AG04450 (cell line): ENCODE data around the gene PPM1L. TPM values are rescaled to one million over a fixed set of nuclear protein-coding genes. Genes with fewer than 3 reads are reported as not detected.

Experiments
- CTCF ChIA-PET: fragments of 300-600, 350-600 bp; formaldehyde crosslinking; extraction: SDS; loops from one replicate; lab custom pipeline; 2022; ENCODE audit warnings: antibody characterized with exemption, inconsistent platforms; lab: Charles Lee
- POLR2A ChIA-PET: fragments of 350-600 bp; formaldehyde crosslinking; extraction: SDS; loops from one replicate; lab custom pipeline; 2021; ENCODE audit warnings: antibody characterized with exemption, inconsistent platforms; lab: Yijun Ruan, JAX
- DNase-seq: peaks from one replicate; pipeline ENCODE4 v3.0.0-alpha.2; 2011; ENCODE audit warnings: low read depth, low spot score
- H3K27ac ChIP-seq: one replicate; pipeline ENCODE4 v1.5.1; 2012; ENCODE audit warnings: low read depth, low read length, control low read depth
- H3K27me3 ChIP-seq: one replicate; pipeline ENCODE4 v1.6.0; 2012; ENCODE audit warnings: low read length; ENCODE audit not compliant: control insufficient read depth, insufficient read depth
- H3K4me3 ChIP-seq: 2 replicates; pipeline ENCODE4 v1.5.1; 2011; ENCODE audit warnings: mild to moderate bottlenecking, low read depth, low read length, control low read depth
- H3K9me3 ChIP-seq: 2 replicates; pipeline ENCODE4 v1.5.1; 2012; ENCODE audit warnings: low read length; ENCODE audit not compliant: control insufficient read depth, insufficient read depth
- polyA plus RNA-seq: library from polyadenylated mRNA; depleted of rRNA; stranded (reverse); fragments of >200 nt; gene quantifications from 2 replicates; pipeline ENCODE4 v1.2.3, GENCODE V29; 2011
- TF ChIP-seq, protein P1 (sequence below): IDR thresholded peaks from 2 replicates; pipeline ENCODE4 v1.5.1; 2011; ENCODE audit warnings: low read depth, low read length, control low read depth, inconsistent platforms

The PPM1L gene
- polyA plus RNA-seq, 1 experiment, result 0.33 TPM

DNA sequence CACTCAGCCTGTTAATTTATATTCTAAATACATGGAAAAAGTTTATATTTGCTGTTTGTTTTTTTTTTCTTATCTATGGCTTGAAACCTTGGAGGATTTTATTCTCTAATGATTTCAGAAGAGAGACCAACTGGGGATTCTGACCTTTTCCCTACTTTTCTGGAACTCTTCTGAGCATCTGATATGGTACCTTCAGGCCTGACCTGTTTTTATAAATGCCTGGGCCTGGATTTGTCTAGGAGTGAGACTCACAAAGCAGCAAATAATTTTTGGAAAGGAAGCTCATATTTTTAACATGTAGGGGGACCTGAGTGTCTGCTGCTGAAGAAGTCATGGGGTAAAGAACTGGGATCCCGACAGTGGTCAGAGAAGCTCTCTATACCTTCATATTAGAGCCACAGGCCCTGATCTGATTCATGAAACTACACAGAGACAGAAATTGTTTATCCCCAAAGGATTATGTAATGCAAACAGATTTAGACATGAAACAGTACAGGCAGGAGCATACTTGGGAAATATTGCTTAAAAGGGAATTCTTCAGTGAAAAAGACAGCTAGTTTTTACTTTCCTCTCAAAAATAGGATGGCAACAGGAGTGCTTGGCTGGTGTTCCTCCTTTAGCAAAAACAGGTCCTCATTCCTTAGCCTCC lies 15.9 kb downstream of the PPM1L start:
- no peak overlapping the region for H3K4me3 ChIP-seq
- DNase-seq, result no peak
- ChIA-PET CTCF (no interaction called here), POLR2A (no interaction called here)
- no peaks in the 10 kb centered on the region for H3K27me3 ChIP-seq
- no peaks in the 10 kb centered on the region for H3K9me3 ChIP-seq
- TF ChIP-seq, protein P1, sequence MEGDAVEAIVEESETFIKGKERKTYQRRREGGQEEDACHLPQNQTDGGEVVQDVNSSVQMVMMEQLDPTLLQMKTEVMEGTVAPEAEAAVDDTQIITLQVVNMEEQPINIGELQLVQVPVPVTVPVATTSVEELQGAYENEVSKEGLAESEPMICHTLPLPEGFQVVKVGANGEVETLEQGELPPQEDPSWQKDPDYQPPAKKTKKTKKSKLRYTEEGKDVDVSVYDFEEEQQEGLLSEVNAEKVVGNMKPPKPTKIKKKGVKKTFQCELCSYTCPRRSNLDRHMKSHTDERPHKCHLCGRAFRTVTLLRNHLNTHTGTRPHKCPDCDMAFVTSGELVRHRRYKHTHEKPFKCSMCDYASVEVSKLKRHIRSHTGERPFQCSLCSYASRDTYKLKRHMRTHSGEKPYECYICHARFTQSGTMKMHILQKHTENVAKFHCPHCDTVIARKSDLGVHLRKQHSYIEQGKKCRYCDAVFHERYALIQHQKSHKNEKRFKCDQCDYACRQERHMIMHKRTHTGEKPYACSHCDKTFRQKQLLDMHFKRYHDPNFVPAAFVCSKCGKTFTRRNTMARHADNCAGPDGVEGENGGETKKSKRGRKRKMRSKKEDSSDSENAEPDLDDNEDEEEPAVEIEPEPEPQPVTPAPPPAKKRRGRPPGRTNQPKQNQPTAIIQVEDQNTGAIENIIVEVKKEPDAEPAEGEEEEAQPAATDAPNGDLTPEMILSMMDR, result no peak
- no peak overlapping the region for H3K27ac ChIP-seq

DNA sequence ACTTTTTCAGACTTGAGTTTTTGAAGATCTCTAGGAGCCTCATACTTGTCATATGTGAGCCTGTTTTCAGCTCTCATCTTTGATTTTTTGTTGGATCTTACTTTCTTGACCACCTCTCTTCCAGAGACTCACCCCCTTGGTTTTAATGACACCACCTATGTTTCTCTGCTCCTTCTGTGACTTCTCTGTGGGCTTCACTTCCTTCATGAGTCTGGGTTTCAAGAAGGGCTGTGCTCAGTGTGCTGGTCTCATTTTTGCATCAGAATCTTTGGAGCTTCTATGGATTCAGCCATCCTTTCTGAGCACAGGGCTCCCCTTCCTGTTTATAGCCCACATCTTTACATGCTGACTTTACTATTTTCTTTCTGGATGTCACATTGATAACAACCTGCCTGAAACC lies 17.7 kb downstream of the PPM1L start:
- no peak for DNase-seq

DNA sequence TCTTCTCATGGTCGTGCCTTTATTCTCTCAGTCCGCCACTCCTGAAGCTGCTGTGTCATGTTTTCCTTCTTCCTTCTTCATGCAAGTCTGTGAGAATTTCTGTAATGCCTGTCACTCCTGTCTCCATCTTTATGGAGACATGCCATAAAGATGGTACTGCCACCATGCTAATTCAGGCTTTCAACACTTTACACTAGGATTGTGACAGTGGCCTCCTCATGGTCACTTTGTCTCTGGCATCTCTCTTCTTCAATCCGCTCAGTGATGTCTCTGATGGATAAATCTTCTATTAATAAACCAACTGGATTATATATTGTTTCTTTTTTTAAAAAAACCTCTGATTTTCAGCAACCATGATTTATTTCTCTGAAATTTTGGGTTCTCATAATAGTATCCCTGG lies 18.1 kb downstream of the PPM1L start:
- Histone ChIP-seq H3K27me3 (no peaks in the 10 kb centered on the region), H3K9me3 (no peaks in the 10 kb centered on the region), H3K27ac (no peak overlapping the region), H3K4me3 (no peak overlapping the region)
- TF ChIP-seq, protein P1, result no peak
- DNase-seq, result no peak
- ChIA-PET POLR2A (no interaction called here), CTCF (no interaction called here)

More for the DNA sequence above, 17.7 kb downstream of the PPM1L start:
- no peaks in the 10 kb centered on the region for H3K27me3 ChIP-seq
- no peaks in the 10 kb centered on the region for H3K9me3 ChIP-seq
- no peak overlapping the region for H3K27ac ChIP-seq
- ChIA-PET POLR2A (no interaction called here), CTCF (no interaction called here)
- TF ChIP-seq, protein P1, result no peak
- H3K4me3 ChIP-seq, result no peak overlapping the region

DNA sequence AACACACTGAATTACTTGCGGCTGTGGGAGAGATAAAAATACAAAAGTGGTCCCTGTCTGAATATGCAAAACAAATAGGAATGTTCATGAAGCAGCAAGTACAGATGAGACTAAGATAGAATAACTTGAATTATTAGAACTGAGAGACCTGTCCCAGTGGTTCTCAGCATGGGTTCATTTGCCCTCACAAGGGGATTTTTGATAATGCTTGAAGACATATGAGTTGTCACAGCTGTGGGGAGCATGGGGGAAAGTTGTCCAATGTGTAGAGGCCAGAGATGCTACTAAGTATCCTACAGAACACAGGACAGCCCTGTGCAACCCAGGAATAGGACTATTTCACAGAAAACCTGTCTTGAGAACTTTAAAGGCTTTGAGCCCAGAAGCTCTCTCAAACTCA lies 22.4 kb downstream of the PPM1L start:
- POLR2A ChIA-PET, result no interaction called here
- Histone ChIP-seq H3K9me3 (no peaks in the 10 kb centered on the region), H3K27ac (no peak overlapping the region), H3K4me3 (no peak overlapping the region), H3K27me3 (no peaks in the 10 kb centered on the region)
- DNase-seq, result no peak
- CTCF ChIA-PET, result no interaction called here
- TF ChIP-seq, protein P1, result no peak

DNA sequence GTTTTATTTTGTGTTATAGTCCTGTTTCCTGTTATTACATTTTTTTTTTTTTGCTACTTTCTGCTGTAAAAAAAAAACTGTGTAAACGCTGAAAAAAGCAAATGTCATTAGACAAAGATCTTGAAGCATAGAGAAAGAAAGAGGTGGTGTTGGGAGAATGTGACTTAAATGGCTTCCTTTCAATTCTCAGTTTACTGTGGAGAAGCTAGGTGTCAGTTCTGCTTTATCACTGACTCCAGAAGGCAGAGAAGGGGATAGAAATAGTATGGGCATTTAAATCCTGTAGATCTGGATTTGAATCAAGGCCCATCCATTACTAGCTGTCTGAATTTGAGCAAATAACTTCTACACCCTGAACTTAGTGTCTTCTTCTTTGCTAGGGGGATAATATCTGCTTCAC lies 23.0 kb downstream of the PPM1L start:
- POLR2A ChIA-PET, result no interaction called here
- Histone ChIP-seq H3K4me3 (no peak overlapping the region), H3K27ac (no peak overlapping the region), H3K9me3 (no peaks in the 10 kb centered on the region), H3K27me3 (no peaks in the 10 kb centered on the region)
- TF ChIP-seq, protein P1, result no peak
- no peak for DNase-seq
- CTCF ChIA-PET, result no interaction called here
